Right atrium auricular region (tissue), 2 donors: ENCODE measurements around the gene DRC3. TPM values are rescaled to one million over a fixed set of nuclear protein-coding genes. Genes with fewer than 3 reads are reported as not detected.

Experiments used
- DNase-seq: peaks from one replicate; pipeline ENCODE4 v3.0.0-alpha.2; 2019; ENCODE audit warnings: low spot score
- H3K27ac ChIP-seq, 2 donors: fragments of 200-600 bp; sonication (generic); 1 replicate in 1 of 2; 2 replicates in 1 of 2; pipeline ENCODE4 v1.5.1; 2016 to 2019
- H3K27me3 ChIP-seq, 2 donors: fragments of 200-600 bp; sonication (generic); one replicate each; pipeline versions ENCODE4 v1.5.1 to v1.6.0; 2017 to 2019
- H3K36me3 ChIP-seq: fragments of 200-600 bp; sonication (generic); one replicate; pipeline ENCODE4 v1.5.1; 2016
- H3K4me1 ChIP-seq, 2 donors: fragments of 200-600 bp; sonication (generic); one replicate each; pipeline versions ENCODE4 v1.5.1 to v1.6.0; 2017 to 2019
- H3K4me3 ChIP-seq, 2 donors: fragments of 200-600 bp; sonication (generic); 1 replicate in 1 of 2; 2 replicates in 1 of 2; pipeline ENCODE4 v1.5.1; 2017 to 2019; ENCODE audit warnings: mild to moderate bottlenecking in 1 of 2, moderate library complexity in 1 of 2
- H3K9me3 ChIP-seq, 2 donors: fragments of 200-600 bp; sonication (generic); one replicate each; pipeline ENCODE4 v1.5.1; 2019
- total RNA-seq, 2 donors: library from RNA; depleted of rRNA; stranded (reverse); fragments of >200 nt; gene quantifications; one replicate each; pipeline ENCODE4 v1.1.0, GENCODE V29; 2016
- TF ChIP-seq, protein P1 (sequence below), 2 donors: fragments of 200-600 bp; sonication (generic); IDR thresholded peaks; one replicate each; pipeline ENCODE4 v1.5.1; 2019; ENCODE audit warnings: antibody characterized with exemption in 2 of 2

The DRC3 gene
- total RNA-seq, 2 donors from 2014 or later, result 0.94 to 1.7 TPM

DNA sequence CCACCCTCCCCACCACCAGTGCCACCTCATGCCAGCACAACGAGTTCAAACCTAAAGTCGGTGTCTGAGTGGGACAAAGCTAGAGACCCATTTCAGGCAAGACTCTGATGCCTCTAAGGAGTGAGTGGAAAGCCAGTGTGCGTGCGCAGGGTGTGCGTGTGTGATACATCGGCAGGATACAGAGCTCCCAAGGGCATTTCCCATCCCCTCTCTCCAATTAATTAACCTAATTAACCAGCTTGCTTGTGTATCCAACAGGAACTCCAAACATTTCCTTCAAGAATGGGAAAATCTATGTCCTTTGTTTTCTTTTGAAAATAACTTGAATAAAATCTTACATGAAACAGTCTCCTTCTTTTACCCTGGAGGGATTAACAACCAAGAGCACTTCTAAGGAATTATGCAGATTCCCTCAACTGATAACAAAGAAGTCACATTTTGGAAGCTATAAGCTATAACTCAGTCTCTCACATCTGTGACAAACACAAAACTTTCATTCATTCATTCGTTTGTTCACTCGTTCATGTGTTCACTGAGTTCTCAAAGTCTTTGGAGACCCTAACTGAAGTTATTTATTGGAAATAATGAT, 56.4 kb downstream of the DRC3 start:
- Histone ChIP-seq H3K27ac (peak overlapping the region; percentile 79 to 93), H3K36me3 (no peaks in the 10 kb centered on the region), H3K27me3 (no peaks in the 10 kb centered on the region), H3K4me1 (peaks cover 0 to 52% of the 10 kb centered on the region in 2 donors), H3K9me3 (no peaks in the 10 kb centered on the region), H3K4me3 (no peak overlapping the region)
- no peak for DNase-seq
- TF ChIP-seq, protein P1, sequence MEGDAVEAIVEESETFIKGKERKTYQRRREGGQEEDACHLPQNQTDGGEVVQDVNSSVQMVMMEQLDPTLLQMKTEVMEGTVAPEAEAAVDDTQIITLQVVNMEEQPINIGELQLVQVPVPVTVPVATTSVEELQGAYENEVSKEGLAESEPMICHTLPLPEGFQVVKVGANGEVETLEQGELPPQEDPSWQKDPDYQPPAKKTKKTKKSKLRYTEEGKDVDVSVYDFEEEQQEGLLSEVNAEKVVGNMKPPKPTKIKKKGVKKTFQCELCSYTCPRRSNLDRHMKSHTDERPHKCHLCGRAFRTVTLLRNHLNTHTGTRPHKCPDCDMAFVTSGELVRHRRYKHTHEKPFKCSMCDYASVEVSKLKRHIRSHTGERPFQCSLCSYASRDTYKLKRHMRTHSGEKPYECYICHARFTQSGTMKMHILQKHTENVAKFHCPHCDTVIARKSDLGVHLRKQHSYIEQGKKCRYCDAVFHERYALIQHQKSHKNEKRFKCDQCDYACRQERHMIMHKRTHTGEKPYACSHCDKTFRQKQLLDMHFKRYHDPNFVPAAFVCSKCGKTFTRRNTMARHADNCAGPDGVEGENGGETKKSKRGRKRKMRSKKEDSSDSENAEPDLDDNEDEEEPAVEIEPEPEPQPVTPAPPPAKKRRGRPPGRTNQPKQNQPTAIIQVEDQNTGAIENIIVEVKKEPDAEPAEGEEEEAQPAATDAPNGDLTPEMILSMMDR (IDR thresholded peaks at IDR 0.05), result no peak

DNA sequence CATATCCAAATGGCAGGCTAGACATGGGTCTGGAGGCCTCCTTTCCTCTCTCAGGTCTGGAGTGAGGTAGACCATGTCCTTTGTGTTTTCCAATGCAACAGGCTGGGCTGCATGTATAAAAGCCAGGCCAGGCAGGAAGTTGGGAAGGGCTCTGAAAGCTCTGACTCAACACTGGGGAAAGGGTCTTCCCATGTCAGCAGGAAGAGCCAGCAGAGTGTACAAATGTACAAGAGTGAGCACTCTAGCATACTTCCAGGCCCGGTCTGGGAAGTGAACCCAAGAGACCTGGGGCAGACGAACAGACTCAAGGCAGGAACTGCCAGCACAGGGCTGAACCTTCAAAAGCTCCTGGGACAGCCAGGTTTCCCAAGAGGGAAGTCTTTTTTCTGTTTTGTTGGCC, 59.3 kb downstream of the DRC3 start:
- peak overlapping the region; percentile 43 to 58 for H3K27ac ChIP-seq
- peaks cover 0 to 41% of the 10 kb centered on the region in 2 donors for H3K4me1 ChIP-seq
- TF ChIP-seq, protein P1 (IDR thresholded peaks at IDR 0.05), result no peak
- no peaks in the 10 kb centered on the region for H3K9me3 ChIP-seq
- H3K4me3 ChIP-seq, result no peak overlapping the region
- DNase-seq, result no peak
- H3K36me3 ChIP-seq, result no peaks in the 10 kb centered on the region
- no peaks in the 10 kb centered on the region for H3K27me3 ChIP-seq

DNA sequence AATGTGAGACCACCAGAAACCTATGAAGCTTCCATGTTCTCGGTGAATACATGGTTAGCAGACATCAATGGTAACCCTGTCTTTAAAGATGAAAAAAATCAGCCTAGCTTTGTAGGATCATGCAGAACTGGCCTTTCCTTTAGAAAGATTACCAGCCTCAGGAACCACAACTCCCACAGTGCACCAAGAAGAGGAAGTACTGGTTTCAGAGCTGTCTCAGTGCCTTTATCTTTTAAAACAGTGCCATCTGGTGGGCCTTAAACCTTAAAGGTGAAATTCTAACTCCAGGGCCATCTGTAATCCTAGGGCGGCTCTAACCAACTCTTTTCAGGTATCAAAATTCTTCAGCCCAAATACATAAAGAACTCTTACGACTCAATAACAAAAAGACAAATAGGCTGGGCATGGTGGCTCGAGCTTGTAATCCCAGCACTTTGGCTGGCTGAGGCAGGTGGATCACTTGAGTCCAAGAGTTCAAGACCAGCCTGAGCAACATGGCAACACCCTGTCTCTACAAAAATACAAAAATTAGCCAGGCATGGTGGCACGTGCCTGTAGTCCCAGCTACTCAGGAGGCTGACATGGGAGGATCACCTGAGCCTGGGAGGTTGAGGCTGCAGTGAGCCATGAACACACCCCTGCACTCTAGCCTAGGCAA, 60.9 kb downstream of the DRC3 start:
- H3K27me3 ChIP-seq, result no peaks in the 10 kb centered on the region
- H3K4me3 ChIP-seq, result no peak overlapping the region
- no peaks in the 10 kb centered on the region for H3K36me3 ChIP-seq
- no peak overlapping the region for H3K27ac ChIP-seq
- peaks cover 0 to 44% of the 10 kb centered on the region in 2 donors for H3K4me1 ChIP-seq
- no peak for DNase-seq
- TF ChIP-seq, protein P1 (IDR thresholded peaks at IDR 0.05), result peak; percentile 45 to 73
- H3K9me3 ChIP-seq, result no peaks in the 10 kb centered on the region

DNA sequence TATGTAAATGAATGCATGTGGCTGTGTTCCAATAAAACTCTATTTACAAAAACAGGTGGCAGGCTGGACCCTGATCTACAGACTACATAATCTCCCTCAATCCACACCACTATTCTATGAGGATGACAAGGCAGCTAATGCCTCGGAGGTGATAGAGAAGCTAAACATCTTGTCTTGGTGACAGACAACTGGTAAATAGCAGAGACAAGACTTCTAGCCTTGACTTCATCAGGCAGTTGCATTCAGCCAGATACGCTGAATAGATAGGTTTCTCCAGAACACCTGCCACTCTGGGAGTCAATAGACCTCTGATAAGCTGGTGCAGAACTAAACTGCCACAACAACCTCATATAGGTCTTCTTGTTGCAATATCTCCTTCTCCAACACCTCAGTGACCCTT, 63.0 kb downstream of the DRC3 start:
- Histone ChIP-seq H3K9me3 (no peaks in the 10 kb centered on the region), H3K4me1 (peaks cover 0 to 47% of the 10 kb centered on the region in 2 donors), H3K36me3 (no peaks in the 10 kb centered on the region), H3K27me3 (no peaks in the 10 kb centered on the region), H3K4me3 (no peak overlapping the region), H3K27ac (no peak overlapping the region)
- TF ChIP-seq, protein P1 (IDR thresholded peaks at IDR 0.05), result no peak
- DNase-seq, result no peak

DNA sequence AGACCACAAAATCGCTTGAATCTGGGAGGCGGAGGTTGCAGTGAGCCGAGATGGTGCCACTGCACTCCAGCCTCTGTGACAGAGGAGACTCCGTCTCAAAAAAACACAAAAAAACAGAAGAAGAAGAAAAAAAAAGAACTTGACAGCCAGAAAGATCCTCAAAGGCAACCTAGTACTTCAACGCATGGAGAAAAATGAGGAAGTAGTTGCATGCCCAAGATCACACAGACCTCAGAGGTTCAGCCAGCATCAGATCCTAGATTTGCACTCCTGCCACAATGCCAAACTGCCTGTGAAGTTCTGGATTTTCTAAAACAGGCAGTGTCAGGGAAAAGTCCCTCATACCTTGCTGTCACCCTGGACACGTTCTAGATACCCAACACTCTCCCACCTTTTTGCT, 64.8 kb downstream of the DRC3 start:
- H3K4me3 ChIP-seq, result no peak overlapping the region
- H3K9me3 ChIP-seq, result no peaks in the 10 kb centered on the region
- H3K36me3 ChIP-seq, result no peaks in the 10 kb centered on the region
- TF ChIP-seq, protein P1 (IDR thresholded peaks at IDR 0.05), result no peak
- H3K27ac ChIP-seq, result no peak overlapping the region
- H3K27me3 ChIP-seq, result no peaks in the 10 kb centered on the region
- peaks cover 0 to 52% of the 10 kb centered on the region in 2 donors for H3K4me1 ChIP-seq
- no peak for DNase-seq
